Measurements from ENCODE around the gene RAB42. TPM values are rescaled to one million over a fixed set of nuclear protein-coding genes. Genes with fewer than 3 reads are reported as not detected.

Gene RAB42
- total RNA-seq, 2 donors from 2014 or later: not detected

GRCh38 chr1:28601696-28602095, 9.6 kb downstream of the RAB42 start:
- ATAC-seq (replicated peaks): peak; percentile 94
- H3K27me3 Mint-ChIP-seq: no peaks in the 10 kb centered on the region
- no peaks in the 10 kb centered on the region for H3K4me1 Mint-ChIP-seq
- H3K4me3 Mint-ChIP-seq: no peak overlapping the region
- no peaks in the 10 kb centered on the region for H3K9me3 Mint-ChIP-seq
- H3K27ac Mint-ChIP-seq: peak overlapping the region; percentile 30
- peaks cover 41% of the 10 kb centered on the region for H3K36me3 Mint-ChIP-seq (ENCODE audit: low read depth)

- no peaks in the 10 kb centered on the region for H3K9me3 Mint-ChIP-seq
- no peak overlapping the region for H3K4me3 Mint-ChIP-seq
- H3K36me3 Mint-ChIP-seq (ENCODE audit: low read depth): peaks cover 52% of the 10 kb centered on the region
- no peaks in the 10 kb centered on the region for H3K27me3 Mint-ChIP-seq
- ATAC-seq (replicated peaks): no peak
- H3K4me1 Mint-ChIP-seq: no peaks in the 10 kb centered on the region
- H3K27ac Mint-ChIP-seq: no peak overlapping the region
These were observed 10.7 kb downstream of the RAB42 start for GRCh38 chr1:28602536-28603439.

DNA sequence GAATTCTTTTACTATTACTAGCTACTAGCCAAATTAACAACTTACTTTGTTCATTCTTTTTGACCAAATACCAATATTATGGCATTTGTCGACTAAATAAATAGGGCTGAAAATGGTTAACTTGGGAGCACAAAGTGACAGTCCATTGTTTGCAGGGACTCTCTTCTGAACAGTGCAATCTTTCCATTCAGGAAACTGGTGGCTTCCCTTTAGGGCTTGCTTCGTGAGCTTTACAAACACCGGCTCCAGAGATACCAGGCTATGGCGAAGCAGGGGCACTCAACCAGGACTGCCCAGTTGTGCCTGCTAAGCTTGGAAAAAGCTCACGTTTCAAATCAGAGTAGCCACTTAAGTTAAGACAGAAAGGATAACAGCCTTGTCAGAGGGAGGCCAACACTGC, 12.3 kb downstream of the RAB42 start:
- H3K36me3 Mint-ChIP-seq (ENCODE audit: low read depth): peaks cover 64% of the 10 kb centered on the region
- H3K4me3 Mint-ChIP-seq: no peak overlapping the region
- H3K4me1 Mint-ChIP-seq: no peaks in the 10 kb centered on the region
- no peak for ATAC-seq (replicated peaks)
- H3K27me3 Mint-ChIP-seq: no peaks in the 10 kb centered on the region
- H3K9me3 Mint-ChIP-seq: no peaks in the 10 kb centered on the region
- H3K27ac Mint-ChIP-seq: no peak overlapping the region

DNA sequence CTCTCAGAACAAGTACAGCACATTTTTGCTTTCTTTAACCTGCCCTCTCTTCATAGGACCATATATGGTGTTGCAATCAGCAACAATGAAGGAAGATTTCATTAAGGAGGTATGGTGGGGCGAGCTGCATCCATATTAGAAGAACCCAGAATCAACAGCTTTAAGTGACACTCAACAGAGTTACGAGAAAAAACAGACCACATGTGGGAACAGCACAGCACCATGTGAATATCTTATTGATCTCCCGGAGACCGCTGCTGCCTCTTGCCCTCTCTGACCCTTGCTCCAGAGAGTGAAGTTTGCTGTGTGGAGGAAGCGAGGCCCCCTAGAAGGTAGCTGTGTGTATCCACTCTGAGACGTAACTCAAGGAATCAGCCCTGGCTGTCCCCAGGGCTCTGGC, 12.9 kb downstream of the RAB42 start:
- no peak overlapping the region for H3K4me3 Mint-ChIP-seq
- H3K27me3 Mint-ChIP-seq: no peaks in the 10 kb centered on the region
- no peak for ATAC-seq (replicated peaks)
- H3K9me3 Mint-ChIP-seq: no peaks in the 10 kb centered on the region
- peaks cover 69% of the 10 kb centered on the region for H3K36me3 Mint-ChIP-seq (ENCODE audit: low read depth)
- H3K27ac Mint-ChIP-seq: no peak overlapping the region
- H3K4me1 Mint-ChIP-seq: no peaks in the 10 kb centered on the region

DNA sequence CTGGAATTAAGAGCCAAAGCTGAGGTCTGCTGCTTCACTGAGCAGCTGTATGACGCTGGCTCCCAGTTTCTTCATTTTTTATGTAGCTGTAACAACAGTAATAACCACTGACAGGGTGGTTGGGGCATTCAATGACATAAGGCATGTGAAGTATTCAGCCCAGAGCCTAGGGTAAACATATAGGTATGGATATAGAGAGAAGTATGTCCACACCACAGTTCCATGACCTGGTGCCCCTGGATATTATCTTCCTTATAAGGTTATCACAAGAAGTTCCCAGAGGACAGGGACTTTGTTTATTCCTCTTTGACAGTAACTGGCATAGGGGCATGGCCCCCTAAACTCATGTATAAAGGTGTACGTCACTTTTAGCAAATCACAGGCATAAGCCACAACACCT, 14.7 kb downstream of the RAB42 start:
- Mint-ChIP-seq H3K27me3 (no peaks in the 10 kb centered on the region), H3K27ac (no peak overlapping the region), H3K36me3 (ENCODE audit: low read depth) (peaks cover 79% of the 10 kb centered on the region), H3K9me3 (no peaks in the 10 kb centered on the region), H3K4me3 (no peak overlapping the region), H3K4me1 (no peaks in the 10 kb centered on the region)
- no peak for ATAC-seq (replicated peaks)

- Mint-ChIP-seq H3K4me1 (no peaks in the 10 kb centered on the region), H3K9me3 (no peaks in the 10 kb centered on the region), H3K27ac (no peak overlapping the region), H3K4me3 (no peak overlapping the region), H3K36me3 (ENCODE audit: low read depth) (peaks cover 79% of the 10 kb centered on the region), H3K27me3 (no peaks in the 10 kb centered on the region)
- ATAC-seq (replicated peaks): no peak
These were observed 21.1 kb downstream of the RAB42 start for GRCh38 chr1:28613175-28613574.

GRCh38 chr1:28631713-28632112, 39.6 kb downstream of the RAB42 start:
- Mint-ChIP-seq H3K36me3 (ENCODE audit: low read depth) (peaks cover 15% of the 10 kb centered on the region), H3K27ac (no peak overlapping the region), H3K4me3 (no peak overlapping the region), H3K27me3 (no peaks in the 10 kb centered on the region), H3K4me1 (peaks cover 6% of the 10 kb centered on the region), H3K9me3 (no peaks in the 10 kb centered on the region)
- no peak for ATAC-seq (replicated peaks)

DNA sequence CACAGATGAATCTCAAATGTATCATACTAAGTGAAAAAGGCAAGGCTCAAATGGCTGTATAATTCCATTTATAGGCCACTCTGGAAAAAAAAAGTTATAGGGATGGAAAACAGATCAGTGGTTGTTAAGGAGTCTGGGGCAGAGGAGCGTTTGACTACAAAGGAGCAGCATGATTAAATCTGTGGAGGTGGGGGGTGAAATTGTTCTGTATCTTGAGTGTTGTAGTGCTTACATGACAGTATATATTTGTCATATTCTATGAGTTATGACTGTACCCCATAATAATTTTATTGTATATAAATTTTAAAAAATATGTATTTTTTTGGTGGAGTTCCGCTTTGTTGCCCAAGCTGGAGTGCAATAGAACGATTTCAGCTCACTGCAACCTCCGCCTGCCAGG, 40.5 kb downstream of the RAB42 start:
- ATAC-seq (replicated peaks): no peak
- Mint-ChIP-seq H3K36me3 (ENCODE audit: low read depth) (peaks cover 15% of the 10 kb centered on the region), H3K4me3 (no peak overlapping the region), H3K4me1 (peaks cover 6% of the 10 kb centered on the region), H3K27me3 (no peaks in the 10 kb centered on the region), H3K27ac (no peak overlapping the region), H3K9me3 (no peaks in the 10 kb centered on the region)

GRCh38 chr1:28640766-28641165, 48.7 kb downstream of the RAB42 start:
- H3K4me1 Mint-ChIP-seq: peaks cover 29% of the 10 kb centered on the region
- H3K27ac Mint-ChIP-seq: no peak overlapping the region
- peaks cover 36% of the 10 kb centered on the region for H3K36me3 Mint-ChIP-seq (ENCODE audit: low read depth)
- H3K4me3 Mint-ChIP-seq: peak overlapping the region; percentile 100
- ATAC-seq (replicated peaks): no peak
- H3K27me3 Mint-ChIP-seq: no peaks in the 10 kb centered on the region
- no peaks in the 10 kb centered on the region for H3K9me3 Mint-ChIP-seq

DNA sequence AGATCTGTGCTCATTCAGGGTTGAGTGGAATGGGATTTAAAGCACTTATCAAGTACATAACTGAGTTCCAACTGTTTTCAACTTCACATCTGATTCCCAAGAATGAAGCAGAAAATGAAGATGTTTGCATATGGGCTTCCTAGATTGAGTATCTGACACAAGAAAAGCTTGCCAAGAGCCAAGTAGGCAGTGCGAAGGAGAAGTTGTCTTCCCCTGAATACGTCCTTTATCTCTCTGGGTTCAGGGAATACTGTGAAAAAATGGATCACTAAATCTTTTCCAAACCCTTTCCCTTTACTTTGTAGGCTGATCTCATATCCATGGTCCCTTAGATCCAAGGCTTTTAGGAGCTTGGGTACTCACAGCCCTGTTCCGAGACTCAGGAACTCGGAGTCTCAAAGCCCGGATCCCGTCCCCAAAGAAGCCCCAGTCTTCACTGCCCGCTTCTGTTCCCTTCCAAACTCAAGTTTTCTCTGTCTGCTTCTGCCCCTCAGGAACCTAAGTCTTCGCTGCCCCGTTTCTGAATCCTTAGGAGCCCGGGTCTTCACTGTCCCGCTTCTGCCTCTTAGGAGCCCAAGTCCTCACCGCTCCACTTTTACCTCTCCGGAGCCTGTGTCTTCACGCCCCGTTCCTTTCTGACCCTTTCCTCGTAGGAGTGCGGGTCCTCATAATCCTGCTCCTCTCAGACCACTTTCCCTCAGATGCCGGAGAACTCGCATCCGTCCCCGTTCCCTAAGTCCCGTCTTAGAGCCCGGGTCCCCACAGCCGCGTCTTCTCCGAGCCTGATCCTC, 50.2 kb downstream of the RAB42 start:
- peak; percentile 33 for ATAC-seq (replicated peaks)
- peaks cover 23% of the 10 kb centered on the region for H3K4me1 Mint-ChIP-seq
- no peaks in the 10 kb centered on the region for H3K27me3 Mint-ChIP-seq
- no peaks in the 10 kb centered on the region for H3K9me3 Mint-ChIP-seq
- peaks cover 27% of the 10 kb centered on the region for H3K36me3 Mint-ChIP-seq (ENCODE audit: low read depth)
- peak overlapping the region; percentile 100 for H3K4me3 Mint-ChIP-seq
- H3K27ac Mint-ChIP-seq: peak overlapping the region; percentile 100

GRCh38 chr1:28642847-28643635, 51.0 kb downstream of the RAB42 start, which contains the start of gene TAF12:
TSS of gene TAF12 (minus strand) at chr1:28643067. CDS start at chr1:28622081, 20,986 bp downstream.
- no peaks in the 10 kb centered on the region for H3K27me3 Mint-ChIP-seq
- H3K4me3 Mint-ChIP-seq: peak within 1 kb of the TSS; percentile 100
- peaks cover 26% of the 10 kb centered on the region for H3K4me1 Mint-ChIP-seq
- H3K27ac Mint-ChIP-seq: peak within 1 kb of the TSS; percentile 100
- no peaks in the 10 kb centered on the region for H3K9me3 Mint-ChIP-seq
- peak; percentile 88 for ATAC-seq (replicated peaks)
- H3K36me3 Mint-ChIP-seq (ENCODE audit: low read depth): peaks cover 32% of the 10 kb centered on the region

- no peak for ATAC-seq (replicated peaks)
- Mint-ChIP-seq H3K27ac (peak overlapping the region; percentile 100), H3K4me1 (peaks cover 34% of the 10 kb centered on the region), H3K27me3 (no peaks in the 10 kb centered on the region), H3K9me3 (no peaks in the 10 kb centered on the region), H3K4me3 (peak overlapping the region; percentile 100), H3K36me3 (ENCODE audit: low read depth) (peaks cover 41% of the 10 kb centered on the region)
These were observed 52.4 kb downstream of the RAB42 start for GRCh38 chr1:28644494-28644893.

Data from activated T-helper 17 cell treated with anti-CD3 and anti-CD28 coated beads, Interleukin-2, amount 50 U/mL, for 72 hours (primary cell).